H9 (cell line): ENCODE measurements around the gene REC114. TPM values are rescaled to one million over a fixed set of nuclear protein-coding genes. Genes with fewer than 3 reads are reported as not detected.
"Not testable (repeated sequence)": the region's sequence is repeated elsewhere in the genome, so short reads cannot be mapped to it uniquely, and the experiment has no call there.

Experiments used
- DNase-seq: peaks from one replicate; pipeline ENCODE4 v3.0.0-alpha.2; 2017
- H2AFZ ChIP-seq: one replicate; pipeline ENCODE4 v1.6.1; 2013; ENCODE audit warnings: mild to moderate bottlenecking, low read length, control low read depth, moderate library complexity
- H2AK5ac ChIP-seq: 2 replicates; pipeline ENCODE4 v1.6.1; 2013; ENCODE audit warnings: low read length, control low read depth, mixed read lengths; ENCODE audit not compliant: insufficient read length
- H2BK120ac ChIP-seq: one replicate; pipeline ENCODE4 v1.6.1; 2013; ENCODE audit warnings: low read depth, mild to moderate bottlenecking, low read length, control low read depth, inconsistent platforms; ENCODE audit not compliant: poor library complexity, severe bottlenecking
- H2BK12ac ChIP-seq: 2 replicates; pipeline ENCODE4 v1.6.1; 2013; ENCODE audit warnings: low read length, control low read depth, mixed read lengths, low read depth; ENCODE audit not compliant: insufficient read length
- H2BK15ac ChIP-seq: 2 replicates; pipeline ENCODE4 v1.6.1; 2013; ENCODE audit warnings: low read depth, low read length, control low read depth
- H2BK20ac ChIP-seq: one replicate; pipeline ENCODE4 v1.6.1; 2013; ENCODE audit warnings: low read depth, mild to moderate bottlenecking, low read length, control low read depth, inconsistent platforms; ENCODE audit not compliant: poor library complexity, severe bottlenecking
- H2BK5ac ChIP-seq: 2 replicates; pipeline ENCODE4 v1.6.1; 2013; ENCODE audit warnings: low read length, control low read depth, mixed read lengths; ENCODE audit not compliant: insufficient read length
- H3K14ac ChIP-seq: 2 replicates; pipeline ENCODE4 v1.6.1; 2013; ENCODE audit warnings: low read length, control low read depth; ENCODE audit not compliant: insufficient read depth
- H3K18ac ChIP-seq: 2 replicates; pipeline ENCODE4 v1.6.1; 2013; ENCODE audit warnings: low read depth, mild to moderate bottlenecking, mixed read lengths, low read length, control low read depth; ENCODE audit not compliant: insufficient read length
- H3K23ac ChIP-seq: 2 replicates; pipeline ENCODE4 v1.6.1; 2013; ENCODE audit warnings: low read length, control low read depth, mixed read lengths, low read depth; ENCODE audit not compliant: insufficient read length
- H3K23me2 ChIP-seq: 2 replicates; pipeline ENCODE4 v1.6.1; 2013; ENCODE audit warnings: low read depth, mild to moderate bottlenecking, mixed read lengths, low read length, control low read depth; ENCODE audit not compliant: insufficient read length, poor library complexity, severe bottlenecking
- H3K27ac ChIP-seq: 2 replicates; pipeline ENCODE4 v1.5.1; 2013; ENCODE audit warnings: low read length, control low read depth, mixed read lengths, low read depth; ENCODE audit not compliant: insufficient read length
- H3K27me3 ChIP-seq: 2 replicates; pipeline ENCODE4 v1.6.1; 2013; ENCODE audit warnings: low read length, control low read depth, inconsistent platforms; ENCODE audit not compliant: insufficient read depth
- H3K4ac ChIP-seq: 2 replicates; pipeline ENCODE4 v1.6.1; 2013; ENCODE audit warnings: low read depth, mild to moderate bottlenecking, control low read depth, inconsistent platforms, low read length, moderate library complexity
- H3K4me1 ChIP-seq: 2 replicates; pipeline ENCODE4 v1.6.1; 2013; ENCODE audit warnings: low read length, control low read depth, inconsistent platforms; ENCODE audit not compliant: insufficient read depth
- H3K4me2 ChIP-seq: 2 replicates; pipeline ENCODE4 v1.6.1; 2013; ENCODE audit warnings: low read length, control low read depth, mixed read lengths; ENCODE audit not compliant: insufficient read length, insufficient read depth
- H3K56ac ChIP-seq: 2 replicates; pipeline ENCODE4 v1.6.1; 2013; ENCODE audit warnings: low read depth, mild to moderate bottlenecking, mixed read lengths, low read length, control low read depth; ENCODE audit not compliant: insufficient read length
- H3K79me1 ChIP-seq: 2 replicates; pipeline ENCODE4 v1.6.1; 2013; ENCODE audit warnings: low read depth, mild to moderate bottlenecking, moderate library complexity, low read length, control low read depth, inconsistent platforms; ENCODE audit not compliant: insufficient read depth, poor library complexity, severe bottlenecking
- H3K79me2 ChIP-seq: 2 replicates; pipeline ENCODE4 v1.6.1; 2013; ENCODE audit warnings: low read length, control low read depth, inconsistent platforms; ENCODE audit not compliant: insufficient read depth
- H3K9ac ChIP-seq: 2 replicates; pipeline ENCODE4 v1.6.1; 2013; ENCODE audit warnings: low read length, control low read depth, mixed read lengths; ENCODE audit not compliant: insufficient read length; ENCODE audit errors: extremely low read depth
- H3K9me3 ChIP-seq: one replicate; pipeline ENCODE4 v1.6.1; 2013; ENCODE audit warnings: low read depth, low read length, inconsistent platforms; ENCODE audit not compliant: control insufficient read depth
- H3T11ph ChIP-seq: one replicate; pipeline ENCODE4 v1.6.1; 2013; ENCODE audit warnings: mild to moderate bottlenecking, low read length, control low read depth, inconsistent platforms
- H4K20me1 ChIP-seq: one replicate; pipeline ENCODE4 v1.6.1; 2013; ENCODE audit not compliant: control insufficient read depth, insufficient read length, insufficient read depth
- H4K5ac ChIP-seq: 2 replicates; pipeline ENCODE4 v1.6.1; 2013; ENCODE audit warnings: low read depth, mild to moderate bottlenecking, mixed read lengths, low read length, control low read depth; ENCODE audit not compliant: insufficient read length
- H4K8ac ChIP-seq: replicated peaks from 2 replicates; pipeline ENCODE4 v1.6.1; 2013; ENCODE audit warnings: low read length, control low read depth, mixed read lengths, low read depth; ENCODE audit not compliant: insufficient read length
- H4K91ac ChIP-seq: 2 replicates; pipeline ENCODE4 v1.6.1; 2013; ENCODE audit warnings: low read depth, mild to moderate bottlenecking, moderate library complexity, mixed read lengths, low read length, control low read depth; ENCODE audit not compliant: insufficient read length
- H3K27ac Mint-ChIP-seq, 3 experiments: 2 replicates in 2 of 3; 3 replicates in 1 of 3; pipeline ENCODE4 v1.8.0; 2020 to 2021; ENCODE audit warnings: mixed read lengths in 3 of 3, mild to moderate bottlenecking in 1 of 3, moderate library complexity in 1 of 3
- H3K27me3 Mint-ChIP-seq: 2 replicates; pipeline ENCODE4 v1.8.0; 2021; ENCODE audit warnings: low read depth, mild to moderate bottlenecking, moderate library complexity, mixed read lengths
- H3K36me3 Mint-ChIP-seq, 3 experiments: 2 replicates in 2 of 3; 3 replicates in 1 of 3; pipeline ENCODE4 v1.8.0; 2020 to 2021; ENCODE audit warnings: low read depth in 3 of 3, mixed read lengths in 3 of 3; ENCODE audit not compliant: insufficient read depth in 1 of 3
- H3K4me1 Mint-ChIP-seq, 2 experiments: 2 replicates each; pipeline ENCODE4 v1.8.0; 2020; ENCODE audit warnings: mixed read lengths in 2 of 2
- H3K4me3 Mint-ChIP-seq, 2 experiments: 2 replicates in 1 of 2; 3 replicates in 1 of 2; pipeline ENCODE4 v1.8.0; 2020 to 2021; ENCODE audit warnings: mild to moderate bottlenecking in 2 of 2, mixed read lengths in 2 of 2, moderate library complexity in 1 of 2
- H3K9me3 Mint-ChIP-seq, 2 experiments: 2 replicates in 1 of 2; 3 replicates in 1 of 2; pipeline ENCODE4 v1.8.0; 2020; ENCODE audit warnings: mild to moderate bottlenecking in 2 of 2, mixed read lengths in 2 of 2, moderate library complexity in 1 of 2
- CTCF ChIP-seq: fragments of 200-600 bp; sonication (generic); conservative IDR thresholded peaks from 3 replicates; pipeline ENCODE4 v1.8.0; 2021; ENCODE audit warnings: antibody characterized with exemption, mild to moderate bottlenecking
- WGBS: extraction: QIAGEN DNeasy Blood & Tissue Kit; methylation state at CpG from one replicate; pipeline ENCODE4 v1.1.7; 2013; ENCODE audit warnings: missing lambda C conversion rate, low lambda C conversion rate, mixed read lengths; ENCODE audit not compliant: insufficient read length; ENCODE audit errors: extremely low coverage; 5-methylcytosine and 5-hydroxymethylcytosine counted together
- total RNA-seq: library from RNA; stranded (reverse); gene quantifications from 2 replicates; pipeline ENCODE4 v1.2.1, GENCODE V29; 2021

REC114 gene
- total RNA-seq, 1 experiment from 2014 or later: not detected

DNA sequence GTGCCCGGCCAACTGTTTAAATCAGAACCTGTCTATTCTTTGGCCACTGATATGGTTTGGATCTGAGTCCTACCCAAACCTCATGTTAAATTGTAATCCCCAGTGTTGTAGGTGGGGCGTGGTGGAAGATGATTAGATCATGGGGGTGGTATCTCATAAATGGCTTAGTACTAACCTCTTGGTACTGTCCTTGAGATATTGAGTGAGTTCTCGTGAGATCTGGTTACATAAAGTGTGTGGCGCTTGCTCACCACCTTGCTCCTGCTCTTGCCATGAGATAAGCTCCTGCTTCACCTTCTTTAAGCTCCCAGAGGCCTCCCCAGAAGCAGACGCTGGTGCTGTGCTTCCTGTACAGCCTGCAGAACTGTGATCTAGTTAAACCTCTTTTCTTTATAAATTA is 42.4 kb downstream of the REC114 start:
- Mint-ChIP-seq H3K4me3 (no peak overlapping the region), H3K27ac (no peak overlapping the region), H3K4me1 (no peaks in the 10 kb centered on the region), H3K9me3 (no peaks in the 10 kb centered on the region), H3K27me3 (peaks cover 5% of the 10 kb centered on the region; the same call in 1 of the 2 replicates), H3K36me3 (no peaks in the 10 kb centered on the region)
- Histone ChIP-seq H3K23ac (no peak overlapping the region), H3K4ac (no peak overlapping the region), H2BK20ac (no peak overlapping the region), H3K4me2 (no peak overlapping the region), H2BK120ac (no peak overlapping the region), H3K27me3 (no peaks in the 10 kb centered on the region), H2BK5ac (no peak overlapping the region), H3K79me1 (no peaks in the 10 kb centered on the region), H3K56ac (no peak overlapping the region), H2BK15ac (no peak overlapping the region), H3K27ac (no peak overlapping the region), H4K8ac (no peak overlapping the region), H3K4me1 (no peaks in the 10 kb centered on the region), H3K14ac (no peak overlapping the region), H2BK12ac (no peak overlapping the region), H3K23me2 (no peaks in the 10 kb centered on the region), H2AK5ac (no peak overlapping the region), H4K20me1 (no peaks in the 10 kb centered on the region), H3K9ac (no peak overlapping the region), H4K91ac (no peak overlapping the region), H3K18ac (no peak overlapping the region), H3T11ph (no peak overlapping the region), H3K79me2 (no peaks in the 10 kb centered on the region), H2AFZ (no peak overlapping the region), H3K9me3 (no peaks in the 10 kb centered on the region), H4K5ac (no peak overlapping the region)
- no peak for DNase-seq
- WGBS: no CpG with 5 or more reads among the region's 5 CpGs
- TF ChIP-seq CTCF: no peak

GRCh38 chr15:73485885-73486284 is 42.9 kb downstream of the REC114 start:
- not testable (repeated sequence) for H3K4me2 ChIP-seq, H4K8ac ChIP-seq, H3K27me3 ChIP-seq, H2BK120ac ChIP-seq, H3K9me3 Mint-ChIP-seq, H3K27ac Mint-ChIP-seq, H3K56ac ChIP-seq, H3T11ph ChIP-seq, H4K20me1 ChIP-seq, H3K4me1 ChIP-seq, H2BK15ac ChIP-seq, H2BK12ac ChIP-seq, H3K14ac ChIP-seq, H3K79me2 ChIP-seq, H3K9me3 ChIP-seq, H2BK20ac ChIP-seq, H3K27me3 Mint-ChIP-seq, H4K91ac ChIP-seq, H3K23ac ChIP-seq, H2AFZ ChIP-seq, H3K36me3 Mint-ChIP-seq, DNase-seq, H3K79me1 ChIP-seq, H3K9ac ChIP-seq, H4K5ac ChIP-seq, H3K4me3 Mint-ChIP-seq, H3K27ac ChIP-seq, H3K23me2 ChIP-seq, H3K18ac ChIP-seq, H2BK5ac ChIP-seq, H2AK5ac ChIP-seq, H3K4me1 Mint-ChIP-seq, H3K4ac ChIP-seq
- no CpG with 5 or more reads among the region's 8 CpGs for WGBS
